ENCODE data around the gene TMX2. TPM values are rescaled to one million over a fixed set of nuclear protein-coding genes. Genes with fewer than 3 reads are reported as not detected.

TMX2 gene
- total RNA-seq, 1 donor from 2014 or later, result 64.2 TPM

- no peaks in the 10 kb centered on the region for H3K9me3 ChIP-seq
- no peaks in the 10 kb centered on the region for H3K27me3 ChIP-seq (ENCODE audit: low read depth)
- H3K27ac ChIP-seq, result peak overlapping the region; percentile 87
- no peak for DNase-seq
- no peaks in the 10 kb centered on the region for H3K36me3 ChIP-seq
- H3K4me1 ChIP-seq, result peaks cover 39% of the 10 kb centered on the region
- peak overlapping the region; percentile 63 for H3K4me3 ChIP-seq
- intact Hi-C loops (cut with DNase I), result loop anchor here (5.0 kb wide), 1 partner anchor 40 kb away; no protein-coding TSS in a partner anchor
- ATAC-seq, result peak; percentile 45 to 79
- TF ChIP-seq CTCF (IDR thresholded peaks at IDR 0.05), result no peak
Observed at GRCh38 chr11:57762235-57762861, 50.0 kb downstream of the TMX2 start.

- H3K9me3 ChIP-seq, result no peaks in the 10 kb centered on the region
- H3K4me3 ChIP-seq, result peak overlapping the region; percentile 63
- intact Hi-C loops (cut with DNase I), result loop anchor here (5.0 kb wide), 1 partner anchor 39 kb away; no protein-coding TSS in a partner anchor
- peak in 1 of 2 donors; percentile 52 for ATAC-seq
- TF ChIP-seq CTCF (IDR thresholded peaks at IDR 0.05), result peak; percentile 26
- H3K36me3 ChIP-seq, result no peaks in the 10 kb centered on the region
- H3K4me1 ChIP-seq, result peaks cover 51% of the 10 kb centered on the region
- H3K27ac ChIP-seq, result peak overlapping the region; percentile 87
- DNase-seq, result no peak
- no peaks in the 10 kb centered on the region for H3K27me3 ChIP-seq (ENCODE audit: low read depth)
Observed at GRCh38 chr11:57763568-57763967, 51.2 kb downstream of the TMX2 start.

- Histone ChIP-seq H3K27me3 (ENCODE audit: low read depth) (no peaks in the 10 kb centered on the region), H3K27ac (peak overlapping the region; percentile 87), H3K4me3 (peak overlapping the region; percentile 63), H3K4me1 (peaks cover 55% of the 10 kb centered on the region), H3K9me3 (no peaks in the 10 kb centered on the region), H3K36me3 (no peaks in the 10 kb centered on the region)
- DNase-seq (no peak), ATAC-seq (no peak)
- intact Hi-C loops (cut with DNase I), result loop anchor here (5.0 kb wide), 1 partner anchor 38 kb away; no protein-coding TSS in a partner anchor
- no peak for TF ChIP-seq CTCF (IDR thresholded peaks at IDR 0.05)
Observed at GRCh38 chr11:57764021-57764420, 51.6 kb downstream of the TMX2 start.

- DNase-seq (no peak), ATAC-seq (no peak)
- H3K36me3 ChIP-seq, result no peaks in the 10 kb centered on the region
- TF ChIP-seq CTCF (IDR thresholded peaks at IDR 0.05), result no peak
- no peaks in the 10 kb centered on the region for H3K9me3 ChIP-seq
- no peaks in the 10 kb centered on the region for H3K27me3 ChIP-seq (ENCODE audit: low read depth)
- intact Hi-C loops (cut with DNase I), result loop anchor here (5.0 kb wide), 1 partner anchor 38 kb away; no protein-coding TSS in a partner anchor
- H3K4me3 ChIP-seq, result peak overlapping the region; percentile 63
- H3K27ac ChIP-seq, result peak overlapping the region; percentile 7
- H3K4me1 ChIP-seq, result peaks cover 61% of the 10 kb centered on the region
Observed at GRCh38 chr11:57764566-57764965, 52.2 kb downstream of the TMX2 start.

GRCh38 chr11:57764972-57765371 is 52.6 kb downstream of the TMX2 start:
- no peak for TF ChIP-seq CTCF (IDR thresholded peaks at IDR 0.05)
- no peaks in the 10 kb centered on the region for H3K9me3 ChIP-seq
- H3K4me1 ChIP-seq, result peaks cover 65% of the 10 kb centered on the region
- DNase-seq (no peak), ATAC-seq (no peak)
- intact Hi-C loops (cut with DNase I), result loop anchor here (5.0 kb wide), 1 partner anchor 37 kb away; no protein-coding TSS in a partner anchor
- peak overlapping the region; percentile 7 for H3K27ac ChIP-seq
- H3K4me3 ChIP-seq, result peak overlapping the region; percentile 63
- no peaks in the 10 kb centered on the region for H3K36me3 ChIP-seq
- no peaks in the 10 kb centered on the region for H3K27me3 ChIP-seq (ENCODE audit: low read depth)

All from lower lobe of right lung (tissue), 2 donors.